NK-92 (cell line): ENCODE data around the gene EXOC3L1.

ENCODE experiments used
- DNase-seq: peaks from one replicate; lab custom pipeline; 2025; ENCODE audit not compliant: unreplicated experiment; lab: John Stamatoyannopoulos, UW

Gene EXOC3L1

GRCh38 chr16:67183627-67184452, 6.1 kb downstream of the EXOC3L1 start, which contains the start of gene MATCAP1:
TSS of gene MATCAP1 (minus strand) at chr16:67183963. CDS start at chr16:67180610, 3,353 bp downstream.
- DNase-seq: peak; percentile 70

DNA sequence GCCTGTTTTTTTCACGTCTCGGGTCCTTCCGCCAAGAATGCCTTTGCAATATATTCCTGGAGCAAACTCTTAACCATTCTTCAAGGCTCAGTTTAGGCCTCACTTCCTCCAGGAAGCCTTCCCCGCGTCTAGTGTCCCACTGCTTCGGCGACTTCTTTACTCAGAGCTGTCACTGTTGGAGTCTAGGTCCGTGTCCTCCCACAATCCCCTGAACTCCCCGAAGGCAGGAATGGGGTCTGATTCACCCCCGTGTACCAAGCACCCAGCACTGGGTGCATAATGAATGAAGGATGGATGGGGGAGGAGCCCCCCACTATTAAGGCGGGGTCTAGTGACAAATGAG, 6.7 kb downstream of the EXOC3L1 start:
- no peak for DNase-seq

- no peak for DNase-seq
These were observed 7.6 kb downstream of the EXOC3L1 start for GRCh38 chr16:67182288-67182687.

GRCh38 chr16:67181346-67181745, 8.6 kb downstream of the EXOC3L1 start:
- DNase-seq: no peak

- DNase-seq: no peak
These were observed 9.8 kb downstream of the EXOC3L1 start for GRCh38 chr16:67180166-67180565.

- no peak for DNase-seq
These were observed 10.4 kb downstream of the EXOC3L1 start for GRCh38 chr16:67179421-67180080.

- DNase-seq: no peak
These were observed 11.9 kb downstream of the EXOC3L1 start for GRCh38 chr16:67177743-67178699.

- no peak for DNase-seq
These were observed 13.3 kb downstream of the EXOC3L1 start for GRCh38 chr16:67176662-67177061.

- no peak for DNase-seq
These were observed 15.2 kb downstream of the EXOC3L1 start for GRCh38 chr16:67174706-67175231.

DNA sequence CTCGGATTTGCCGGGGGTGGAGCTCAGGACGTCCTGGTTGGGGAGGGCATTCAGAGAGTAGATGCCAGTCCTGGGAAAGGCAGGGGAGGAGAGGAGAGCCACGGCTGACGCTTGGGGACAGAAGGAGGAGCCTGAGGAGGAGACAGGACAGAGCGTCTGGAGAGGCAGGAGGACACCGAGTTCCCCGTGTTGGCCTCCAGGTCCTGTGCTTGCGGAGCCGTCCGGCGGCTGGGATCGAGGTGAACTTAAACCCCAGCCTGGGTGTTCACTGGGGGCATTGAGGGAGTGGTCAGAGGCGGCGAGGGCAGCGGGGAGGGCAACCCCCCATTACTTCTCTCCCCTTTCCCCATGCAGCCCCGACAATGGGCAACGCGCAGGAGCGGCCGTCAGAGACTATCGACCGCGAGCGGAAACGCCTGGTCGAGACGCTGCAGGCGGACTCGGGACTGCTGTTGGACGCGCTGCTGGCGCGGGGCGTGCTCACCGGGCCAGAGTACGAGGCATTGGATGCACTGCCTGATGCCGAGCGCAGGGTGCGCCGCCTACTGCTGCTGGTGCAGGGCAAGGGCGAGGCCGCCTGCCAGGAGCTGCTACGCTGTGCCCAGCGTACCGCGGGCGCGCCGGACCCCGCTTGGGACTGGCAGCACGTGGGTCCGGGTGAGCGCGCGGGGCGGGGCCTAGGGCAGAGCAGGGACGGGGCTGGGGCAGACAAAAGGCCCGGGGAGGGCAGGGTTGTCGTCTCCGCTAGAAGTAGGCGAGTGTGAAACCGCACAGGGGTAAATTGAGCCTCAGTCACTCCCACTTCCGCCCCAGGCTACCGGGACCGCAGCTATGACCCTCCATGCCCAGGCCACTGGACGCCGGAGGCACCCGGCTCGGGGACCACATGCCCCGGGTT, 15.9 kb downstream of the EXOC3L1 start:
- no peak for DNase-seq

- no peak for DNase-seq
These were observed 16.6 kb downstream of the EXOC3L1 start for GRCh38 chr16:67173323-67173722.

- no peak for DNase-seq
These were observed 18.8 kb downstream of the EXOC3L1 start for GRCh38 chr16:67170949-67171649.

- DNase-seq: no peak
These were observed 19.6 kb downstream of the EXOC3L1 start, which contains the start of gene NOL3 for GRCh38 chr16:67170168-67170948. TSS of gene NOL3 (plus strand) at chr16:67170538.

GRCh38 chr16:67169642-67170167, 20.2 kb downstream of the EXOC3L1 start:
- no peak for DNase-seq

- no peak for DNase-seq
These were observed 20.9 kb downstream of the EXOC3L1 start for GRCh38 chr16:67169011-67169451.

GRCh38 chr16:67167588-67167987, 22.3 kb downstream of the EXOC3L1 start:
- no peak for DNase-seq

DNA sequence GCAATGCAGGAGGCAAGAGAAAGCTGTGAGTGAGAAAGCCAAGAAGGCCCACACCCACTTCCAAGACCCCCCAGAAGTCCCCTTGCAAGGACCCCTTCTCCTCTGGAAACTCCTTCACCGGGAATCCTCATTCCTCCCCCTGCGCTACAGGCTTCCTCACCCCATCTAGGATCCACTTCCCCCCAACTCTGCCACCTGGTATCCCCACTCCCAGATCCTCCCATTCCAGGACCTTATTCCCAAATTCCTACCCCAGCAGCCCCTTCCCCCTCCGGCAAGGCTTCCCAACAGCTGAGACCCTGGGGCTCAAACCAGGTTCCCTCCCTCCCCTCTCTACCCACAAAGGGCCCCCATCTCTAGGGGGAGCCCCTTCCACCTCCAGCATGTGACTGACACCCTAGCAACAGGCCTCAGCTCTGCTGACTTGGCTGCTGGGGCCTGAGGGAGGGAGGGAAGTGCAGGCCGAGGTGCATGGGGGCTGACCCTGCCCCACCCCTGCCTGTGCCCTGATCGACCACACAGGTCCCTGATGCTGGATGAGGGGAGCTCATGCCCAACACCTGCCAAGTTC, 23.3 kb downstream of the EXOC3L1 start:
- DNase-seq: no peak

DNA sequence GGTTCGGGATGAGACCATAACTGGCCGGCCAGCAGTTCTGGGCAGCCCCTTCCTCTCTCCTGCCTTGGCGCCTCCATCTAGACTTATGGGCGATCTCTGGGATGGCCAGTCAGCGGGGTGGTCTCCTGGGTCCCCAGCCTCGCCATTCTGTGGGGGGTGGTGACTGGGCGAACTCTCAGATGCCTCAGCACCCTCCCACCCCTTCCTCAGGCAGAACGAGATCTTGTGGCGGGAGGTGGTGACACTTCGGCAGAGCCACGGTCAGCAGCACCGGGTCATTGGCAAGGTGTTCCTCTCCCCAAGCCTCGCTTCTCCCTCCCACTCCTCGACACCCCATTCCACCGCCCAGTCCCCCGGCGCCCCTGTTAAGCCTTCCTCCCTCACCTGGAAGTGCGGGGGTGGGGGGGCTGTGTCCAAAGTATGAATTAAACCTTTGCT, 23.8 kb downstream of the EXOC3L1 start:
- no peak for DNase-seq
